Dendritic cell treated with granulocyte-macrophage colony-stimulating factor and Interleukin-4, amounts not matched to agents 40 ng/mL and 50 ng/mL, for 4 days (primary cell): ENCODE measurements around the gene SETDB1.
"Not testable (repeated sequence)": the region's sequence is repeated elsewhere in the genome, so short reads cannot be mapped to it uniquely, and the experiment has no call there.

Experiments used
- H3K27ac Mint-ChIP-seq: one replicate; pipeline ENCODE4 v1.8.0; 2022; ENCODE audit warnings: mild to moderate bottlenecking, mixed read lengths
- H3K27me3 Mint-ChIP-seq: one replicate; pipeline ENCODE4 v1.8.0; 2022; ENCODE audit warnings: mild to moderate bottlenecking, mixed read lengths
- H3K36me3 Mint-ChIP-seq: one replicate; pipeline ENCODE4 v1.8.0; 2022; ENCODE audit warnings: low read depth, mixed read lengths
- H3K4me1 Mint-ChIP-seq: one replicate; pipeline ENCODE4 v1.8.0; 2022; ENCODE audit warnings: low read depth, mixed read lengths
- H3K4me3 Mint-ChIP-seq: one replicate; pipeline ENCODE4 v1.8.0; 2022; ENCODE audit warnings: mild to moderate bottlenecking, moderate library complexity, mixed read lengths
- H3K9me3 Mint-ChIP-seq: one replicate; pipeline ENCODE4 v1.8.0; 2022; ENCODE audit warnings: mixed read lengths
- intact Hi-C: fragments of 100-400 bp; cut with micrococcal nuclease; formaldehyde crosslinking; loops from one replicate; pipeline ENCODE4 v1.15.0; 2022

The SETDB1 gene

GRCh38 chr1:150906813-150907212 is 19.4 kb upstream of the SETDB1 start:
- Mint-ChIP-seq H3K4me1 (peaks cover 10% of the 10 kb centered on the region), H3K36me3 (no peaks in the 10 kb centered on the region), H3K9me3 (no peaks in the 10 kb centered on the region), H3K4me3 (no peak overlapping the region), H3K27me3 (no peaks in the 10 kb centered on the region), H3K27ac (no peak overlapping the region)
- intact Hi-C loops = no loop called here

- Mint-ChIP-seq H3K4me3 (no peak overlapping the region), H3K36me3 (no peaks in the 10 kb centered on the region)
Measured at GRCh38 chr1:150909585-150910180, 16.5 kb upstream of the SETDB1 start.

GRCh38 chr1:150912623-150913022 is 13.5 kb upstream of the SETDB1 start:
- Mint-ChIP-seq H3K4me3 (no peak overlapping the region), H3K27ac (no peak overlapping the region), H3K27me3 (no peaks in the 10 kb centered on the region)

More at GRCh38 chr1:150909585-150910180, 16.5 kb upstream of the SETDB1 start:
- intact Hi-C loops = no loop called here
- Mint-ChIP-seq H3K9me3 (no peaks in the 10 kb centered on the region), H3K4me1 (peaks cover 10% of the 10 kb centered on the region), H3K27ac (no peak overlapping the region), H3K27me3 (no peaks in the 10 kb centered on the region)

GRCh38 chr1:150917387-150917786 is 8.8 kb upstream of the SETDB1 start:
- Mint-ChIP-seq H3K9me3 (no peaks in the 10 kb centered on the region), H3K36me3 (no peaks in the 10 kb centered on the region), H3K27ac (no peak overlapping the region), H3K4me3 (no peak overlapping the region), H3K4me1 (no peaks in the 10 kb centered on the region), H3K27me3 (no peaks in the 10 kb centered on the region)
- intact Hi-C loops = no loop called here

More at GRCh38 chr1:150912623-150913022, 13.5 kb upstream of the SETDB1 start:
- Mint-ChIP-seq H3K4me1 (peaks cover 4% of the 10 kb centered on the region), H3K9me3 (no peaks in the 10 kb centered on the region), H3K36me3 (no peaks in the 10 kb centered on the region)
- intact Hi-C loops = no loop called here

GRCh38 chr1:150922519-150922975 is 3.6 kb upstream of the SETDB1 start:
- Mint-ChIP-seq H3K27me3 (no peaks in the 10 kb centered on the region), H3K27ac (no peak overlapping the region), H3K4me1 (peaks cover 11% of the 10 kb centered on the region), H3K9me3 (no peaks in the 10 kb centered on the region), H3K36me3 (peaks cover 6% of the 10 kb centered on the region), H3K4me3 (no peak overlapping the region)
- intact Hi-C loops = loop anchor here (10.0 kb wide), 1 partner anchor 78 kb away; no protein-coding TSS in a partner anchor

GRCh38 chr1:150925080-150925479 is 1.1 kb upstream of the SETDB1 start:
- Mint-ChIP-seq H3K36me3 (peaks cover 32% of the 10 kb centered on the region), H3K27me3 (no peaks in the 10 kb centered on the region), H3K4me1 (peaks cover 20% of the 10 kb centered on the region), H3K9me3 (no peaks in the 10 kb centered on the region), H3K27ac (peak overlapping the region; percentile 94), H3K4me3 (peak overlapping the region; percentile 91)
- intact Hi-C loops = loop anchor here (10.0 kb wide), 1 partner anchor 80 kb away; no protein-coding TSS in a partner anchor

GRCh38 chr1:150927624-150928023 is 1.5 kb downstream of the SETDB1 start:
- no peaks in the 10 kb centered on the region for H3K9me3 Mint-ChIP-seq
- intact Hi-C loops = loop anchor here (10.0 kb wide), 1 partner anchor 83 kb away; no protein-coding TSS in a partner anchor
- H3K27me3 Mint-ChIP-seq = no peaks in the 10 kb centered on the region
- peaks cover 20% of the 10 kb centered on the region for H3K4me1 Mint-ChIP-seq
- peak overlapping the region; percentile 94 for H3K27ac Mint-ChIP-seq
- H3K4me3 Mint-ChIP-seq = peak overlapping the region; percentile 34
- peaks cover 57% of the 10 kb centered on the region for H3K36me3 Mint-ChIP-seq

- intact Hi-C loops = loop anchor here (10.0 kb wide), 1 partner anchor 83 kb away; no protein-coding TSS in a partner anchor
- Mint-ChIP-seq H3K27ac (no peak overlapping the region), H3K36me3 (peaks cover 64% of the 10 kb centered on the region)
Measured at GRCh38 chr1:150928286-150928685, 2.1 kb downstream of the SETDB1 start.

GRCh38 chr1:150928775-150929174 is 2.6 kb downstream of the SETDB1 start:
- not testable (repeated sequence) for H3K9me3 Mint-ChIP-seq, H3K4me3 Mint-ChIP-seq, H3K27ac Mint-ChIP-seq, H3K27me3 Mint-ChIP-seq
- peaks cover 20% of the 10 kb centered on the region for H3K4me1 Mint-ChIP-seq
- H3K36me3 Mint-ChIP-seq = peaks cover 67% of the 10 kb centered on the region
- intact Hi-C loops = loop anchor here (10.0 kb wide), 1 partner anchor 84 kb away; no protein-coding TSS in a partner anchor

More at GRCh38 chr1:150928286-150928685, 2.1 kb downstream of the SETDB1 start:
- H3K4me3 Mint-ChIP-seq = no peak overlapping the region
- H3K27me3 Mint-ChIP-seq = no peaks in the 10 kb centered on the region
- H3K9me3 Mint-ChIP-seq = no peaks in the 10 kb centered on the region
- H3K4me1 Mint-ChIP-seq = peaks cover 20% of the 10 kb centered on the region

- peaks cover 90% of the 10 kb centered on the region for H3K36me3 Mint-ChIP-seq
- intact Hi-C loops = no loop called here
- no peaks in the 10 kb centered on the region for H3K9me3 Mint-ChIP-seq
- H3K4me1 Mint-ChIP-seq = peaks cover 29% of the 10 kb centered on the region
- no peaks in the 10 kb centered on the region for H3K27me3 Mint-ChIP-seq
- no peak overlapping the region for H3K4me3 Mint-ChIP-seq
- no peak overlapping the region for H3K27ac Mint-ChIP-seq
Measured at GRCh38 chr1:150931773-150932172, 5.6 kb downstream of the SETDB1 start.

- Mint-ChIP-seq H3K27ac (no peak overlapping the region), H3K4me1 (peaks cover 6% of the 10 kb centered on the region), H3K27me3 (no peaks in the 10 kb centered on the region), H3K36me3 (peaks cover 100% of the 10 kb centered on the region), H3K9me3 (no peaks in the 10 kb centered on the region), H3K4me3 (no peak overlapping the region)
- intact Hi-C loops = loop anchor here (10.0 kb wide), 1 partner anchor 120 kb away; no protein-coding TSS in a partner anchor
Measured at GRCh38 chr1:150944856-150945255, 18.7 kb downstream of the SETDB1 start.

GRCh38 chr1:150954708-150955107 is 28.5 kb downstream of the SETDB1 start:
- Mint-ChIP-seq H3K27me3 (no peaks in the 10 kb centered on the region), H3K4me1 (no peaks in the 10 kb centered on the region), H3K36me3 (peaks cover 100% of the 10 kb centered on the region), H3K27ac (no peak overlapping the region), H3K4me3 (no peak overlapping the region), H3K9me3 (no peaks in the 10 kb centered on the region)
- intact Hi-C loops = loop anchor here (10.0 kb wide), 1 partner anchor 200 kb away; no protein-coding TSS in a partner anchor

GRCh38 chr1:150955280-150955679 is 29.1 kb downstream of the SETDB1 start:
- Mint-ChIP-seq H3K36me3 (peaks cover 100% of the 10 kb centered on the region), H3K27ac (no peak overlapping the region), H3K9me3 (no peaks in the 10 kb centered on the region), H3K4me1 (no peaks in the 10 kb centered on the region), H3K27me3 (no peaks in the 10 kb centered on the region), H3K4me3 (no peak overlapping the region)
- intact Hi-C loops = loop anchor here (10.0 kb wide), 1 partner anchor 200 kb away; no protein-coding TSS in a partner anchor

GRCh38 chr1:150957666-150958065 is 31.5 kb downstream of the SETDB1 start:
- Mint-ChIP-seq H3K27ac (no peak overlapping the region), H3K9me3 (no peaks in the 10 kb centered on the region), H3K36me3 (peaks cover 99% of the 10 kb centered on the region), H3K27me3 (no peaks in the 10 kb centered on the region), H3K4me3 (no peak overlapping the region), H3K4me1 (peaks cover 3% of the 10 kb centered on the region)
- intact Hi-C loops = loop anchor here (10.0 kb wide), 1 partner anchor 203 kb away; no protein-coding TSS in a partner anchor
